ENCODE results near the gene ZNF558. TPM values are rescaled to one million over a fixed set of nuclear protein-coding genes. Genes with fewer than 3 reads are reported as not detected.

Gene ZNF558
- total RNA-seq, 4 donors from 2014 or later = 27.2 to 66.8 (median 36.6) TPM

DNA sequence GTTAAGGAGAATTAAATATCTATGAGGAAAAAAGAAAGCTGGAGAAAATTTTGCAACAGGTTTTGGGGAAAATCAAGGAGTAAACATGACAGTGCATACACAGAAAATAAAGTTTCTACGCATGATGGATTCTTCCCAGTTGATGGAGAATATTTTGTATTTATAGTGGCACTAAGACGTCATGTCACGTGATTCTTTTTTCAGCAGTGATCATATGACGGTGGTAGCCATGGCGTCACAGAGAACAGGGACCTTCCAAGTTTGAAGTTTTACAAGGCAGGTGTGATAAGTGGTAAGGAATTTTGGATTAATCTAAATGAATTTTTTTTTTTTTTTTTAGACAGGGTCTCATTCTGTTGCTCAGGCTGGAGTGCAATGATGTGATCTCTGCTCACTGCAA is 8.6 kb upstream of the ZNF558 start:
- Histone ChIP-seq H3K4me1 (no peaks in the 10 kb centered on the region), H3K27me3 (no peaks in the 10 kb centered on the region), H3K36me3 (no peaks in the 10 kb centered on the region), H3K9me3 (no peaks in the 10 kb centered on the region), H3K27ac (no peak overlapping the region), H3K4me3 (no peak overlapping the region)
- WGBS = 86% methylated on average over 5 of the region's 5 CpGs
- TF ChIP-seq, protein P1, sequence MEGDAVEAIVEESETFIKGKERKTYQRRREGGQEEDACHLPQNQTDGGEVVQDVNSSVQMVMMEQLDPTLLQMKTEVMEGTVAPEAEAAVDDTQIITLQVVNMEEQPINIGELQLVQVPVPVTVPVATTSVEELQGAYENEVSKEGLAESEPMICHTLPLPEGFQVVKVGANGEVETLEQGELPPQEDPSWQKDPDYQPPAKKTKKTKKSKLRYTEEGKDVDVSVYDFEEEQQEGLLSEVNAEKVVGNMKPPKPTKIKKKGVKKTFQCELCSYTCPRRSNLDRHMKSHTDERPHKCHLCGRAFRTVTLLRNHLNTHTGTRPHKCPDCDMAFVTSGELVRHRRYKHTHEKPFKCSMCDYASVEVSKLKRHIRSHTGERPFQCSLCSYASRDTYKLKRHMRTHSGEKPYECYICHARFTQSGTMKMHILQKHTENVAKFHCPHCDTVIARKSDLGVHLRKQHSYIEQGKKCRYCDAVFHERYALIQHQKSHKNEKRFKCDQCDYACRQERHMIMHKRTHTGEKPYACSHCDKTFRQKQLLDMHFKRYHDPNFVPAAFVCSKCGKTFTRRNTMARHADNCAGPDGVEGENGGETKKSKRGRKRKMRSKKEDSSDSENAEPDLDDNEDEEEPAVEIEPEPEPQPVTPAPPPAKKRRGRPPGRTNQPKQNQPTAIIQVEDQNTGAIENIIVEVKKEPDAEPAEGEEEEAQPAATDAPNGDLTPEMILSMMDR (IDR thresholded peaks at IDR 0.05) = no peak
- TF ChIP-seq EP300 (IDR thresholded peaks at IDR 0.05) = no peak
- no peak for TF ChIP-seq POLR2A (IDR thresholded peaks at IDR 0.05)
- TF ChIP-seq POLR2AphosphoS5 (IDR thresholded peaks at IDR 0.05) = no peak
- DNase-seq (ENCODE audit: low spot score in 2 of 2) = no peak

DNA sequence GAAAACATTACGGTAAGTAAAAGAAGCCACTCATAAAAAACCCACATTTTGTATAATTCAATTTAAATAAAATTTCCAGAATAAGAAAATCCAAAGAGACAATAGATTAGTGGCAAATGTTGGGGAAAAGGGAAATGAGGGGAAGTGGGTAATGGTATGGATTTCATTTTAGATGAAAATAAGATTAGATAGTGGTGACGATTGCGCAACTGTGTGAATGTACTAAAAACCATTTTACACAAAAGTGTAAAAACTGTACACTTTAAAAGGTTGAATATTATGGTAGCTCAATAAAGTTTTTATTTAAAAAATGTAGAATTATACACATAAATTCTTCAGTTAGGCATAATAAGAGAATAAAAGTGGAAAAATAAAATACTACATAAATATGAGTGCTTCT is 3.8 kb upstream of the ZNF558 start:
- Histone ChIP-seq H3K9me3 (no peaks in the 10 kb centered on the region), H3K4me3 (no peak overlapping the region), H3K36me3 (no peaks in the 10 kb centered on the region), H3K27ac (no peak overlapping the region), H3K27me3 (no peaks in the 10 kb centered on the region), H3K4me1 (peaks cover 8% of the 10 kb centered on the region)
- 90% methylated on average over 3 of the region's 3 CpGs for WGBS
- no peak for DNase-seq (ENCODE audit: low spot score in 2 of 2)
- TF ChIP-seq, protein P1 (IDR thresholded peaks at IDR 0.05) = no peak
- TF ChIP-seq EP300 (IDR thresholded peaks at IDR 0.05) (no peak), POLR2A (IDR thresholded peaks at IDR 0.05) (no peak), POLR2AphosphoS5 (IDR thresholded peaks at IDR 0.05) (no peak)

DNA sequence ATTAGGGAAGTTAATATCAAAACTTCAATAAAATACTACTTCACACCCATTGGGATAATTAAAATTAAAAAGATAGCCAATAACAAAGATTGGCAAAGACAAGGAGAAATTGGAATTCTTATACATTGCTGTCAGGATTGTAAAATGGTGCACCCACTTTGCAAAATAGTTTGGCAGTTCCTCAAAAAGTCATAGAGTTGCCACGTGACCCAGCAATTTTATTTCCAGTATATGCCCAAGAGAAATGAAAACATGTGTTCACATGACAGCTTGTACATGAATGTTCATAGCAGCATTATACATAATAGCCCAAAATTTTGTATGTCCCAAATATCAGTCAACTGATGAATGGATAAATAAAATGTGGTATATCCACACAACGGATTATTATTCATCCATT is 3.3 kb upstream of the ZNF558 start:
- no peak for DNase-seq (ENCODE audit: low spot score in 2 of 2)
- TF ChIP-seq, protein P1 (IDR thresholded peaks at IDR 0.05) = no peak
- no peak for TF ChIP-seq EP300 (IDR thresholded peaks at IDR 0.05)
- TF ChIP-seq POLR2A (IDR thresholded peaks at IDR 0.05) = no peak
- TF ChIP-seq POLR2AphosphoS5 (IDR thresholded peaks at IDR 0.05) = no peak
- 68% methylated on average over 2 of the region's 2 CpGs for WGBS
- H3K4me3 ChIP-seq = no peak overlapping the region
- H3K27me3 ChIP-seq = no peaks in the 10 kb centered on the region
- peaks cover 10% of the 10 kb centered on the region for H3K4me1 ChIP-seq
- no peaks in the 10 kb centered on the region for H3K9me3 ChIP-seq
- peaks cover 3% of the 10 kb centered on the region for H3K36me3 ChIP-seq
- no peak overlapping the region for H3K27ac ChIP-seq

DNA sequence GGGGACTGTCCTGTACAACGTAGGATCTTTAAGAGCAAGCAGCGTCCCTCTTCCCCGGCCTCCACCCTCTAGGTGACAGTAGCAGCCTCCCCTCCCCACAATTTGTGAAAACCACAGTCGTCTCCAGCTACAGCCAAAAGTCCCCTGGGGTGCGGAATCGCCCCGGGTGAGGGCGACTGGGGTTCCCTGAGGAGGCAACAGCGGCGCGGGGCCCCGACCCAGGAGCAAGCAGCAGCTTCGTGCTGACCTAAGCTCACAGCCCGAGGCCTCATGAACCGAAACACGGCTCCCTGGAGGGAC is 322 bp downstream of the ZNF558 start:
- 0% methylated on average over 8 of the region's 16 CpGs for WGBS
- H3K4me3 ChIP-seq = peak overlapping the region; percentile 99
- H3K27ac ChIP-seq = peak overlapping the region; percentile 98
- no peaks in the 10 kb centered on the region for H3K9me3 ChIP-seq
- H3K4me1 ChIP-seq = peaks cover 10% of the 10 kb centered on the region
- no peaks in the 10 kb centered on the region for H3K27me3 ChIP-seq
- peaks cover 22% of the 10 kb centered on the region for H3K36me3 ChIP-seq
- DNase-seq (ENCODE audit: low spot score in 2 of 2) = no peak
- TF ChIP-seq POLR2AphosphoS5 (IDR thresholded peaks at IDR 0.05) (no peak), POLR2A (IDR thresholded peaks at IDR 0.05) (no peak), EP300 (IDR thresholded peaks at IDR 0.05) (no peak)
- TF ChIP-seq, protein P1 (IDR thresholded peaks at IDR 0.05) = no peak

DNA sequence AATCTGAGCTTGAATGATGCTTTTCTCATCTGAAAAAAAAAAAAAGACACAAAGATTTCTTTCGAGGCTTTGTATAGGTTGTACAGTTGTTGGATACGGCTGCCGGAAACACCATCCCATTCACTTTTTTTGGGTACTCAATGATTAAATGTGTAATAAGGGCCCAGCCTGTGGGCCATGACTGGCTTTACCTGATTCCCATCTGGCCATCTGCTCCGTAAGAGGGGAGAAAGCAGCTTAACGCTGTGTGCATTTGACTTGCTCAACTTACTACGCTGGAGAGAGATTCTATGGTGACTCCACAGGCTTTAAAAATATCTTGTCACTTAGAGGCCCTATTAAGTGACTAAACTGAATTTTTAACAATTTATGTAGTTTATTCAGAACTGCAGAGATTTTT is 731 bp downstream of the ZNF558 start:
- TF ChIP-seq EP300 (IDR thresholded peaks at IDR 0.05) (no peak), POLR2A (IDR thresholded peaks at IDR 0.05) (no peak), POLR2AphosphoS5 (IDR thresholded peaks at IDR 0.05) (no peak)
- TF ChIP-seq, protein P1 (IDR thresholded peaks at IDR 0.05) = no peak

More for the DNA sequence above, 731 bp downstream of the ZNF558 start:
- WGBS = 54% methylated on average over 6 of the region's 6 CpGs
- H3K4me1 ChIP-seq = peaks cover 10% of the 10 kb centered on the region
- H3K36me3 ChIP-seq = peaks cover 26% of the 10 kb centered on the region
- H3K27ac ChIP-seq = peak overlapping the region; percentile 98
- no peak for DNase-seq (ENCODE audit: low spot score in 2 of 2)
- H3K9me3 ChIP-seq = no peaks in the 10 kb centered on the region
- H3K27me3 ChIP-seq = no peaks in the 10 kb centered on the region
- H3K4me3 ChIP-seq = peak overlapping the region; percentile 99

Data from suprapubic skin (tissue), 4 donors.